ENCODE measurements around the gene MLH1. TPM values are rescaled to one million over a fixed set of nuclear protein-coding genes. Genes with fewer than 3 reads are reported as not detected.
A peak's percentile ranks its signal among the peaks of the same experiment; 100 is the strongest.

The MLH1 gene
- 10 to 100 TPM; 28.8 to 57.2 (median 40.9) TPM for total RNA-seq

DNA sequence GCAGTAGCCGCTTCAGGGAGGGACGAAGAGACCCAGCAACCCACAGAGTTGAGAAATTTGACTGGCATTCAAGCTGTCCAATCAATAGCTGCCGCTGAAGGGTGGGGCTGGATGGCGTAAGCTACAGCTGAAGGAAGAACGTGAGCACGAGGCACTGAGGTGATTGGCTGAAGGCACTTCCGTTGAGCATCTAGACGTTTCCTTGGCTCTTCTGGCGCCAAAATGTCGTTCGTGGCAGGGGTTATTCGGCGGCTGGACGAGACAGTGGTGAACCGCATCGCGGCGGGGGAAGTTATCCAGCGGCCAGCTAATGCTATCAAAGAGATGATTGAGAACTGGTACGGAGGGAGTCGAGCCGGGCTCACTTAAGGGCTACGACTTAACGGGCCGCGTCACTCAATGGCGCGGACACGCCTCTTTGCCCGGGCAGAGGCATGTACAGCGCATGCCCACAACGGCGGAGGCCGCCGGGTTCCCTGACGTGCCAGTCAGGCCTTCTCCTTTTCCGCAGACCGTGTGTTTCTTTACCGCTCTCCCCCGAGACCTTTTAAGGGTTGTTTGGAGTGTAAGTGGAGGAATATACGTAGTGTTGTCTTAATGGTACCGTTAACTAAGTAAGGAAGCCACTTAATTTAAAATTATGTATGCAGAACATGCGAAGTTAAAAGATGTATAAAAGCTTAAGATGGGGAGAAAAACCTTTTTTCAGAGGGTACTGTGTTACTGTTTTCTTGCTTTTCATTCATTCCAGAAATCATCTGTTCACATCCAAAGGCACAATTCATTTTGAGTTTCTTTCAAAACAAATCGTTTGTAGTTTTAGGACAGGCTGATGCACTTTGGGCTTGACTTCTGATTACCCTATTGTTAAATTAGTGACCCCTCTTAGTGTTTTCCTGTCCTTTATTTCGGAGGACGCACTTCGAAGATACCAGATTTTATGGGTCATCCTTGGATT is at the start of gene MLH1:
MLH1 (plus strand) TSS at position 193 of the 958 bp plus-strand sequence; CDS start at position 223, 30 bp downstream.
- Histone ChIP-seq H3K4me3 (peak within 1 kb of the TSS; percentile 76 to 99 (median 83)), H3K27ac (peak within 1 kb of the TSS; percentile 96 to 99 (median 99)), H3K9me3 (no peaks in the 10 kb centered on the region), H3K4me1 (peaks cover 0 to 47% (median 37%) of the 10 kb centered on the region in 4 donors), H3K36me3 (peaks cover 0 to 37% (median 2%) of the 10 kb centered on the region in 3 donors), H3K27me3 (no peaks in the 10 kb centered on the region)
- peak; percentile 99 to 100 for DNase-seq (ENCODE audit: low spot score in 2 of 2)
- peak; percentile 87 to 89 for TF ChIP-seq EP300 (IDR thresholded peaks at IDR 0.05)
- TF ChIP-seq, protein P1, sequence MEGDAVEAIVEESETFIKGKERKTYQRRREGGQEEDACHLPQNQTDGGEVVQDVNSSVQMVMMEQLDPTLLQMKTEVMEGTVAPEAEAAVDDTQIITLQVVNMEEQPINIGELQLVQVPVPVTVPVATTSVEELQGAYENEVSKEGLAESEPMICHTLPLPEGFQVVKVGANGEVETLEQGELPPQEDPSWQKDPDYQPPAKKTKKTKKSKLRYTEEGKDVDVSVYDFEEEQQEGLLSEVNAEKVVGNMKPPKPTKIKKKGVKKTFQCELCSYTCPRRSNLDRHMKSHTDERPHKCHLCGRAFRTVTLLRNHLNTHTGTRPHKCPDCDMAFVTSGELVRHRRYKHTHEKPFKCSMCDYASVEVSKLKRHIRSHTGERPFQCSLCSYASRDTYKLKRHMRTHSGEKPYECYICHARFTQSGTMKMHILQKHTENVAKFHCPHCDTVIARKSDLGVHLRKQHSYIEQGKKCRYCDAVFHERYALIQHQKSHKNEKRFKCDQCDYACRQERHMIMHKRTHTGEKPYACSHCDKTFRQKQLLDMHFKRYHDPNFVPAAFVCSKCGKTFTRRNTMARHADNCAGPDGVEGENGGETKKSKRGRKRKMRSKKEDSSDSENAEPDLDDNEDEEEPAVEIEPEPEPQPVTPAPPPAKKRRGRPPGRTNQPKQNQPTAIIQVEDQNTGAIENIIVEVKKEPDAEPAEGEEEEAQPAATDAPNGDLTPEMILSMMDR (IDR thresholded peaks at IDR 0.05) = peak in 1 of 5 experiments; percentile 22
- TF ChIP-seq POLR2A (IDR thresholded peaks at IDR 0.05) = peak; percentile 75 to 82
- WGBS, 2 donors = 1% methylated on average over 40 to 47 of the region's 47 CpGs

DNA sequence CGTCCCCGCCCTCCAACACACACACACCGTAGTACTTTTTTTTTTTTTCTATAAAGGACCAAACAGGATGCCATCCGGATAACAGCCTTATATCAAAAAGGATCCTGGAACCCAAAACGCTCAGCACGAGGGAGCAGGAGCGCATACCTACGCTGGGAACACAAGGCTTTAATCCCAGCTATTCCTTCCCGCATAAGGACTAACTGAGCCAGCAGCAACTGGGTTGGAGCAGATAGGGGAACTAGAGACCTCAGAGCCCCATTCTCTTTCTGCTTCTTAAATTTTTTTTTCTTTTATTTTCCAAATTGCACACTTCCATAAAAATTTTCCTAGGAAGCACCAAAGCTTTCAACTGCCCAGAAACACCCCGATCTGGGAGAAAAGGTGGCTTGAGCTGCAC is 49.7 kb upstream of the MLH1 start:
- WGBS, 2 donors = 25 to 43% methylated on average over 10 of the region's 10 CpGs

DNA sequence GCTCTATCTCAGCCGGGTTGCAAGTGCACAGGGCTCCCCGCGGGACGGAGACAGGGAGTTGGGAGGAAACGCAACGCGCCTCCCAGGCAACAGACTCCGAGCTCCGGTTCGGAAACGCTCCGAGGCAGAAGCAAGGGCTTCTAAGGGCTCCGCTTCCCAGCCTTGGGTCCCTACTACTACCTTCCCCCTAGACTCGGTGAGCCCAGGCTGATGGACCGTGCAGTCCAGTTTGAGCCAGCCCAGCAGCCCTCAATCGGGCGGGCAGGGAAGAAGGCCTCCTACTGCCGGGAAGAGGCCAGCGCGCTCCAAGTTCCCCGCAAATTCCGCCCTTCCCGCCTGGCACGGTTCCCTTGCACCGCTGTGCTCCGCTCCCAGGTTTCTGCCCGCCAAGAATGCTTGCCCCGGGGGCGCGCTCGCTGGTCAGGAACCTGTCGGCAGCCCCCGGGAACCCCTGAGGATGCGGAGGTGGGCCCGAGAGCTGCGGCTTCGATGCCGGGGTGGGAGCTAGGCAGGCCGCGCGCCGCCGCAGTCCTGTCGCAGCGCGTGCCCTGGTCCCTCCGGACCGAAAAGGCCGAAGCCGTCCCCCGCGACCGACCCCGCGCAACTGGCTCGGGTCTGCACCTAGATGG is 49.2 kb upstream of the MLH1 start:
- TF ChIP-seq, protein P1 (IDR thresholded peaks at IDR 0.05) = peak in 1 of 5 experiments; percentile 18
- no peak for TF ChIP-seq POLR2A (IDR thresholded peaks at IDR 0.05)
- peak in 1 of 2 donors; percentile 40 for TF ChIP-seq EP300 (IDR thresholded peaks at IDR 0.05)
- H3K4me1 ChIP-seq = peaks cover 0 to 33% (median 8%) of the 10 kb centered on the region in 4 donors
- WGBS, 2 donors = 0% methylated on average over 14 to 27 of the region's 56 CpGs

More for the DNA sequence above, 49.7 kb upstream of the MLH1 start:
- H3K27ac ChIP-seq = peak overlapping the region in 3 of 4 donors; percentile 81 to 85 (median 81)
- H3K36me3 ChIP-seq = no peaks in the 10 kb centered on the region
- peaks cover 0 to 22% (median 6%) of the 10 kb centered on the region in 4 donors for H3K9me3 ChIP-seq
- TF ChIP-seq EP300 (IDR thresholded peaks at IDR 0.05) (no peak), POLR2A (IDR thresholded peaks at IDR 0.05) (no peak)
- TF ChIP-seq, protein P1 (IDR thresholded peaks at IDR 0.05) = no peak
- H3K27me3 ChIP-seq = peaks cover 0 to 5% of the 10 kb centered on the region in 2 donors
- no peak for DNase-seq (ENCODE audit: low spot score in 2 of 2)
- peaks cover 0 to 33% (median 8%) of the 10 kb centered on the region in 4 donors for H3K4me1 ChIP-seq
- H3K4me3 ChIP-seq = peak overlapping the region; percentile 44 to 90 (median 73)

DNA sequence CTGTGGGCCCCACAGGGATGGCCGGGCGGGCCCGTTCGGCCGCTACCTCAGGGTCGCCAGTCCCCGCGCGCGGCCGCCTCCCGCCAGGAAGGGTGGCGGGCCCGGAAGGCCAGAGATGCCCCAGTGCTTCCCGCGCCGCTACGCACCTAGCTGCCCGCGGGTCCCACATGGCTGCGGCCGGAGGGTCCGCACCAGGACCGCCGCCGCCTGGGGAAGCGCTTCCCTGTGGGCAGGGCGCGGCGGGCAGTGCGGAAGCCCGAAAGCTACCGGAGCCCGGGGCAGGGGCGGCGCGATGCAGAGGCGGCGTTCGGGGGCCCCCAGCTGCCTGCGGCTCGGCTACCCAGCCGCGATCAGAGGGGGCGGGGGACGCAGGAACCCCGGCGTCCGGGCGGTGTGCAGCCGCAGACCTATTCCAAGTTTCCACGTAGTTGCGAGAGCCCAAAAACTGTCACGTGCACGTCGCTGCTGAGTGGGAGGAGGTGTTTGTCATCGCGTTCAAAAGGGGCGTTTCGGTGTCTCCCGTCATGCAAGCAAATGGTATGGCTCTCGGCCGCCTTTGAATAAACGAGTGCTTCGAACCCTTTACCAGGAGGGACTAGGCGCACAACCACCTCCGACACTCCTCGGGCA is 48.6 kb upstream of the MLH1 start, which contains the start of gene TRANK1:
TRANK1 (minus strand) TSS at position 414 of the 630 bp plus-strand sequence; CDS start at position 169, 245 bp downstream.
- Histone ChIP-seq H3K9me3 (peaks cover 0 to 22% (median 6%) of the 10 kb centered on the region in 4 donors), H3K4me3 (peak within 1 kb of the TSS; percentile 44 to 90 (median 73)), H3K27me3 (peaks cover 0 to 5% of the 10 kb centered on the region in 2 donors), H3K27ac (peak within 1 kb of the TSS; percentile 4 to 85 (median 81)), H3K36me3 (no peaks in the 10 kb centered on the region), H3K4me1 (peaks cover 0 to 33% (median 8%) of the 10 kb centered on the region in 4 donors)
- 2% methylated on average over 17 to 40 of the region's 68 CpGs for WGBS, 2 donors
- TF ChIP-seq, protein P1 (IDR thresholded peaks at IDR 0.05) = peak in 1 of 5 experiments; percentile 2
- TF ChIP-seq POLR2A (IDR thresholded peaks at IDR 0.05) (peak; percentile 14 to 42), EP300 (IDR thresholded peaks at IDR 0.05) (peak in 1 of 2 donors; percentile 49)
- peak; percentile 35 to 74 for DNase-seq (ENCODE audit: low spot score in 2 of 2)

More for the DNA sequence above, 49.2 kb upstream of the MLH1 start:
- H3K27ac ChIP-seq = peak overlapping the region; percentile 4 to 85 (median 81)
- peaks cover 0 to 22% (median 6%) of the 10 kb centered on the region in 4 donors for H3K9me3 ChIP-seq
- H3K36me3 ChIP-seq = no peaks in the 10 kb centered on the region
- H3K4me3 ChIP-seq = peak overlapping the region; percentile 44 to 90 (median 73)
- peak in 1 of 2 donors; percentile 34 for DNase-seq (ENCODE audit: low spot score in 2 of 2)
- H3K27me3 ChIP-seq = peaks cover 0 to 5% of the 10 kb centered on the region in 2 donors

All from tibial nerve (tissue), 4 donors.